Thyroid gland (tissue), 4 donors: ENCODE data around the gene JAK3. TPM values are rescaled to one million over a fixed set of nuclear protein-coding genes. Genes with fewer than 3 reads are reported as not detected.

Experiments used
- DNase-seq, 2 donors: peaks; one replicate each; pipeline ENCODE4 v3.0.0-alpha.2; 2019
- H3K27ac ChIP-seq, 3 donors: fragments of 200-600 bp; sonication (generic); 1 replicate in 2 of 3; 2 replicates in 1 of 3; pipeline ENCODE4 v1.5.1; 2016 to 2019; ENCODE audit warnings: mild to moderate bottlenecking in 1 of 3, moderate library complexity in 1 of 3
- H3K27me3 ChIP-seq: fragments of 200-600 bp; sonication (generic); one replicate; pipeline ENCODE4 v1.5.1; 2019
- H3K36me3 ChIP-seq, 2 donors: fragments of 200-600 bp; sonication (generic); one replicate each; pipeline ENCODE4 v1.5.1; 2016 to 2019
- H3K4me1 ChIP-seq, 2 donors: fragments of 200-600 bp; sonication (generic); one replicate each; pipeline ENCODE4 v1.5.1; 2017 to 2019
- H3K4me3 ChIP-seq, 3 donors: fragments of 200-600 bp; sonication (generic); replicated peaks in 1 of 3; 1 replicate in 2 of 3; 2 replicates in 1 of 3; pipeline ENCODE4 v1.5.1; 2016; ENCODE audit warnings: mild to moderate bottlenecking in 1 of 3
- H3K9me3 ChIP-seq: fragments of 200-600 bp; sonication (generic); one replicate; pipeline ENCODE4 v1.5.1; 2017
- CTCF ChIP-seq, 6 experiments: fragments of 200-600 bp in 3 of 6; fragments of 450-650 bp in 3 of 6; sonication (generic) in 3 of 6; IDR thresholded peaks; one replicate each; pipeline ENCODE4 v1.5.1; 2016 to 2019; ENCODE audit warnings: antibody characterized with exemption in 6 of 6, mild to moderate bottlenecking in 2 of 6, inconsistent platforms in 1 of 6, moderate library complexity in 1 of 6
- POLR2A ChIP-seq, 2 donors: fragments of 450-650 bp; IDR thresholded peaks; one replicate each; pipeline ENCODE4 v1.6.1; 2017; ENCODE audit warnings: antibody characterized with exemption in 2 of 2, mild to moderate bottlenecking in 2 of 2, moderate library complexity in 1 of 2
- WGBS, 2 donors: methylation state at CpG; one replicate each; pipeline ENCODE4 v1.1.5; 2017; 5-methylcytosine and 5-hydroxymethylcytosine counted together
- intact Hi-C: fragments of 100-400 bp; cut with DNase I; formaldehyde crosslinking; loops from one replicate; pipeline ENCODE4 v1.15.1; 2023
- small RNA-seq: library from RNA; depleted of rRNA; stranded (forward); fragments of <200 nt; gene quantifications from one replicate; pipeline ENCODE3, GENCODE V24; 2016
- total RNA-seq, 4 donors: library from RNA; depleted of rRNA; stranded (reverse); fragments of >200 nt; gene quantifications; one replicate each; pipeline ENCODE4 v1.2.3, GENCODE V29; 2016

JAK3 gene
- total RNA-seq, 4 donors from 2014 or later: 1.8 to 12.3 (median 5.2) TPM

GRCh38 chr19:17775245-17775927, 72.4 kb downstream of the JAK3 start:
- H3K27ac ChIP-seq: no peak overlapping the region
- no peaks in the 10 kb centered on the region for H3K27me3 ChIP-seq
- 66 to 69% methylated on average over 14 to 15 of the region's 16 CpGs for WGBS, 2 donors
- intact Hi-C loops: loop anchor here (10.0 kb wide), 1 partner anchor 171 kb away; no protein-coding TSS in a partner anchor
- H3K9me3 ChIP-seq: no peaks in the 10 kb centered on the region
- DNase-seq: no peak
- TF ChIP-seq CTCF (IDR thresholded peaks at IDR 0.05) (peak in 1 of 6 experiments; percentile 25), POLR2A (IDR thresholded peaks at IDR 0.05) (no peak)
- no peaks in the 10 kb centered on the region for H3K36me3 ChIP-seq
- H3K4me1 ChIP-seq: peaks cover 0 to 10% of the 10 kb centered on the region in 2 donors
- no peak overlapping the region for H3K4me3 ChIP-seq

Small RNAs within 50 kb of the gene (small RNA-seq; reads per million reads assigned to genes)
- gene SNORA68: not detected

Other genes with a start within 250 kb of the JAK3 start
- gene UNC13A, start 159.6 kb downstream of the JAK3 start, total RNA-seq: 1 to 10 TPM in 1 of 4 donors, under 1 TPM in 3; under 0.01 to 2.7 (median 0.21) TPM
- gene MAP1S, start 128.5 kb downstream of the JAK3 start, total RNA-seq: 10 to 100 TPM; 17.9 to 35.5 (median 27.9) TPM
- gene FCHO1, start 96.5 kb downstream of the JAK3 start, total RNA-seq: 1 to 10 TPM in 1 of 4 donors, under 1 TPM in 2, not detected in 1; 0.40 to 1.6 (median 0.67) TPM
- gene B3GNT3, start 52.8 kb downstream of the JAK3 start, total RNA-seq: 1 to 10 TPM in 1 of 4 donors, under 1 TPM in 1, not detected in 2; 0.78 to 1.3 TPM
- under 1 TPM in 2 of 4 donors, not detected in 2; 0.89 to 0.94 TPM for gene INSL3, start 26.5 kb downstream of the JAK3 start, total RNA-seq
- 1,000 to 10,000 TPM in 2 of 4 donors, 100 to 1,000 TPM in 2; 718 to 1,678 (median 1,197) TPM for gene RPL18A, start 11.9 kb upstream of the JAK3 start, total RNA-seq
- 1 to 10 TPM in 3 of 4 donors, under 1 TPM in 1; 0.34 to 4.3 (median 2.6) TPM for gene SLC5A5, start 24.0 kb upstream of the JAK3 start, total RNA-seq
- 10 to 100 TPM; 35.7 to 65.6 (median 51.9) TPM for gene CCDC124, start 85.0 kb upstream of the JAK3 start, total RNA-seq
- gene KCNN1, start 119.1 kb upstream of the JAK3 start, total RNA-seq: under 1 TPM in 1 of 4 donors, not detected in 3; 0.22 TPM
- 100 to 1,000 TPM in 2 of 4 donors, 10 to 100 TPM in 2; 51.1 to 120 (median 82.8) TPM for gene ARRDC2, start 160.2 kb upstream of the JAK3 start, total RNA-seq
- 1 to 10 TPM in 1 of 4 donors, under 1 TPM in 1, not detected in 2; 0.93 to 1.1 TPM for gene IL12RB1, start 239.0 kb upstream of the JAK3 start, total RNA-seq
- 1 to 10 TPM; 4.8 to 5.6 (median 5.0) TPM for gene MAST3, start 249.8 kb upstream of the JAK3 start, total RNA-seq